A673 (cell line): ENCODE results near the gene SCYL1.

Experiments used
- EZH2 ChIP-seq: fragments of 200-600 bp; sonication (generic); IDR thresholded peaks from 2 replicates; pipeline ENCODE4 v1.6.1; 2017; ENCODE audit warnings: borderline replicate concordance, low read depth, mild to moderate bottlenecking, mixed read lengths, antibody characterized with exemption, low read length; ENCODE audit not compliant: poor library complexity, severe bottlenecking
- TF ChIP-seq, protein P1 (sequence below): fragments of 300-800, 200-600 bp; sonication (generic); conservative IDR thresholded peaks from 2 replicates; pipeline ENCODE4 v1.5.1; 2017; ENCODE audit warnings: low read depth, mild to moderate bottlenecking, antibody characterized with exemption, low read length, moderate library complexity, mixed read lengths

DNA sequence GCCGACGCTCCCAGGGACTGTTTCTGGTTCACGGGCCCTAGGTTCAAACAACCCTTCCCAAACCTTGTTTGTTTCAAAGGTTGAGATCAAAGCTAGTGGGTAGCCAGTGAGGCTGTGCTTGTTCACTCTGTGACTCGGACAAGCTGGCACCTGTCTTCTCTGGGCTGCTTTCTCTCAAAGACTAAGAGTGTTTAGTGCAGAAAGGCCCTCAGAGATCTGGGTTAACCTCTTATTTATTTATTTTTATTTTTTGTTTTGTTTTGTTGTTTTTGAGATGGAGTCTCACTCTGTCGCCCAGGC lies 39.0 kb upstream of the SCYL1 start:
- TF ChIP-seq, protein P1, sequence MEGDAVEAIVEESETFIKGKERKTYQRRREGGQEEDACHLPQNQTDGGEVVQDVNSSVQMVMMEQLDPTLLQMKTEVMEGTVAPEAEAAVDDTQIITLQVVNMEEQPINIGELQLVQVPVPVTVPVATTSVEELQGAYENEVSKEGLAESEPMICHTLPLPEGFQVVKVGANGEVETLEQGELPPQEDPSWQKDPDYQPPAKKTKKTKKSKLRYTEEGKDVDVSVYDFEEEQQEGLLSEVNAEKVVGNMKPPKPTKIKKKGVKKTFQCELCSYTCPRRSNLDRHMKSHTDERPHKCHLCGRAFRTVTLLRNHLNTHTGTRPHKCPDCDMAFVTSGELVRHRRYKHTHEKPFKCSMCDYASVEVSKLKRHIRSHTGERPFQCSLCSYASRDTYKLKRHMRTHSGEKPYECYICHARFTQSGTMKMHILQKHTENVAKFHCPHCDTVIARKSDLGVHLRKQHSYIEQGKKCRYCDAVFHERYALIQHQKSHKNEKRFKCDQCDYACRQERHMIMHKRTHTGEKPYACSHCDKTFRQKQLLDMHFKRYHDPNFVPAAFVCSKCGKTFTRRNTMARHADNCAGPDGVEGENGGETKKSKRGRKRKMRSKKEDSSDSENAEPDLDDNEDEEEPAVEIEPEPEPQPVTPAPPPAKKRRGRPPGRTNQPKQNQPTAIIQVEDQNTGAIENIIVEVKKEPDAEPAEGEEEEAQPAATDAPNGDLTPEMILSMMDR = no peak
- no peak for TF ChIP-seq EZH2
